Stomach (tissue), 4 donors: ENCODE data around the gene DCUN1D5.

Experiments used
- EP300 ChIP-seq: sonication (generic); formaldehyde crosslinking; IDR thresholded peaks from one replicate; pipeline ENCODE4 v1.6.1; 2017; ENCODE audit warnings: antibody characterized with exemption
- POLR2A ChIP-seq, 4 donors: fragments of 450-650 bp; IDR thresholded peaks; one replicate each; pipeline ENCODE4 v1.6.1; 2016; ENCODE audit warnings: antibody characterized with exemption in 4 of 4, control low read depth in 2 of 4, mild to moderate bottlenecking in 1 of 4, moderate library complexity in 1 of 4
- POLR2AphosphoS5 ChIP-seq, 3 donors: sonication (generic); formaldehyde crosslinking; IDR thresholded peaks; one replicate each; pipeline ENCODE4 v1.6.1; 2016; ENCODE audit warnings: antibody characterized with exemption in 3 of 3
- TF ChIP-seq, protein P1 (sequence below), 7 experiments: fragments of 450-650 bp in 4 of 7; fragments of 200-600 bp in 3 of 7; sonication (generic) in 3 of 7; IDR thresholded peaks; one replicate each; pipeline ENCODE4 v1.5.1; 2016 to 2019; ENCODE audit warnings: antibody characterized with exemption in 7 of 7, control low read depth in 2 of 7, mild to moderate bottlenecking in 1 of 7

DNA sequence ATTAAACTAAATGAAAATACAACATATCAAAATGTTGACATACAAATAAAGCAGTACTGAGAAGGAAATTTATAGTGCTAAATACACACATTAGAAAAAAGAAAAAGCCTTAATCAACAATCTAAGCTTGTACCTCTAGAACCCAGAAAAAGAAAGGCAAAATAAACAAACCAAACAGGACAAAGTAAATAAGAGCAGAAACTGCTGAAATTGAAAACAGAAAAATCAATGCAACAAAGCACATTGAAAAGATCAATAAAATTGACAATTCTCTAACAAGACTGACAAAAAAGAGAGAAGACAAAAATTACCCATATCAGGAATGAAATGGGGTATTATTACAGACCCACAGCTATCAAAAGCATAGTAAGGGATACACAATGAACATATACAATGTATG is 21.0 kb downstream of the DCUN1D5 start:
- TF ChIP-seq POLR2A (IDR thresholded peaks at IDR 0.05) (no peak), EP300 (no peak), POLR2AphosphoS5 (IDR thresholded peaks at IDR 0.05) (no peak)
- TF ChIP-seq, protein P1, sequence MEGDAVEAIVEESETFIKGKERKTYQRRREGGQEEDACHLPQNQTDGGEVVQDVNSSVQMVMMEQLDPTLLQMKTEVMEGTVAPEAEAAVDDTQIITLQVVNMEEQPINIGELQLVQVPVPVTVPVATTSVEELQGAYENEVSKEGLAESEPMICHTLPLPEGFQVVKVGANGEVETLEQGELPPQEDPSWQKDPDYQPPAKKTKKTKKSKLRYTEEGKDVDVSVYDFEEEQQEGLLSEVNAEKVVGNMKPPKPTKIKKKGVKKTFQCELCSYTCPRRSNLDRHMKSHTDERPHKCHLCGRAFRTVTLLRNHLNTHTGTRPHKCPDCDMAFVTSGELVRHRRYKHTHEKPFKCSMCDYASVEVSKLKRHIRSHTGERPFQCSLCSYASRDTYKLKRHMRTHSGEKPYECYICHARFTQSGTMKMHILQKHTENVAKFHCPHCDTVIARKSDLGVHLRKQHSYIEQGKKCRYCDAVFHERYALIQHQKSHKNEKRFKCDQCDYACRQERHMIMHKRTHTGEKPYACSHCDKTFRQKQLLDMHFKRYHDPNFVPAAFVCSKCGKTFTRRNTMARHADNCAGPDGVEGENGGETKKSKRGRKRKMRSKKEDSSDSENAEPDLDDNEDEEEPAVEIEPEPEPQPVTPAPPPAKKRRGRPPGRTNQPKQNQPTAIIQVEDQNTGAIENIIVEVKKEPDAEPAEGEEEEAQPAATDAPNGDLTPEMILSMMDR (IDR thresholded peaks at IDR 0.05), result no peak
